CD4-positive, alpha-beta T cell treated with Interleukin-15 for 1 hour (primary cell): Measurements from ENCODE around the gene HYI.
"Not testable (repeated sequence)": the region's sequence is repeated elsewhere in the genome, so short reads cannot be mapped to it uniquely, and the experiment has no call there.

ENCODE experiments used
- DNase-seq: peaks from one replicate; pipeline ENCODE4 v3.0.0-alpha.2; 2020

Gene HYI, protein sequence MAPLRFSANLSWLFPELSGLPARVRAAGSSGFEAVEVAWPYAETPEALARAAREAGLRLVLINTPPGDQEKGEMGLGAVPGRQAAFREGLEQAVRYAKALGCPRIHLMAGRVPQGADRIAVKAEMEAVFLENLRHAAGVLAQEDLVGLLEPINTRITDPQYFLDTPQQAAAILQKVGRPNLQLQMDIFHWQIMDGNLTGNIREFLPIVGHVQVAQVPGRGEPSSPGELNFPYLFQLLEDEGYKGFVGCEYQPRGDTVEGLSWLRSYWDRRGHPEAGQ

DNA sequence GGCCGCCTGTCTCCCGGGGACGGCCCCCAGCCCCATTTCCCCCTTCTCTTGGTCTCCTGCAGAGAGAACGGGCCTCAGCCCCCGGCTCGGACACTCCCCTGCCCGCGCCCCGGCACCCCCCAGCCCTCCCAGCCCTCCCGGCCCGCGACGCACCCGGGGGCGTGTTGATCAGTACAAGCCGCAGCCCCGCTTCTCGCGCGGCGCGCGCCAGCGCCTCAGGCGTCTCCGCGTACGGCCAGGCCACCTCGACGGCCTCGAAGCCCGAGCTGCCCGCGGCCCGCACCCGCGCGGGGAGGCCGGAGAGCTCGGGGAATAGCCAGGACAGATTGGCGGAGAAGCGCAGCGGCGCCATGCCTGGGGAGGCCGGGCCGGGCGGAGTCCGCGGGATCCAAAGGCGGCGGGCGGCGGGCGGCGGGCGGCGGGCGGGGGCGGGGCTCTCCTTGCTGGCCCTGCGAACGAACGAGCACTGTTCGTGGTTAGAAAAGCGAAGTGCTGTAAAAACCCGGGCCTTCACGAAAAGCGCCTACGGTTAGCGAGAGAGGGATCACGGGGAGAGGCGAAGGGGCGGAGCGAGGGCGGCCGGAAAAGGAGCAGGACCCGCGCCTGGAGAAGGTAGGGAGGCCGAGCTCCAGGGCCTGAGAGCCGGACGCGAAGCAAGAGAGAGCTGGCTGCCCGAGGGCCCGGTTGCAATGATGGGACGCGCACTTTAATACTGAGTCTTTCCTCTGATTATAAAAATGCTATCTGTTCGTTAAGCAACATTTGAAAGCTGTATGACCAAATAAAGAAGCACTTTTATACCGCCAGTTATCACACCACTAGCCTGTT, at the start of gene HYI:
Gene HYI (minus strand): TSS at position 490 of the 828 bp plus-strand sequence. CDS start 138 bp downstream, at position 352.
- DNase-seq: peak; percentile 64

DNA sequence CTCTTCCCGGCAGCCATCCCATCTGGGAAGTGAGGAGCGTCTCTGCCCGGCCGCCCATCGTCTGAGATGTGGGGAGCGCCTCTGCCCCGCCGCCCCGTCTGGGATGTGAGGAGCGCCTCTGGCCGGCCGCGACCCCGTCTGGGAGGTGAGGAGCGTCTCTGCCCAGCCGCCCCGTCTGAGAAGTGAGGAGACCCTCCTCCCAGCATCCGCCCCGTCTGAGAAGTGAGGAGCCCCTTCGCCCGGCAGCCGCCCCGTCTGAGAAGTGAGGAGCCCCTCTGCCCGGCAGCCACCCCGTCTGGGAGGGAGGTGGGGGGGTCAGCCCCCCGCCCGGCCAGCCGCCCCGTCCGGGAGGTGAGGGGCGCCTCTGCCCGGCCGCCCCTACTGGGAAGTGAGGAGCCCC, 48.1 kb upstream of the HYI start:
- not testable (repeated sequence) for DNase-seq

DNA sequence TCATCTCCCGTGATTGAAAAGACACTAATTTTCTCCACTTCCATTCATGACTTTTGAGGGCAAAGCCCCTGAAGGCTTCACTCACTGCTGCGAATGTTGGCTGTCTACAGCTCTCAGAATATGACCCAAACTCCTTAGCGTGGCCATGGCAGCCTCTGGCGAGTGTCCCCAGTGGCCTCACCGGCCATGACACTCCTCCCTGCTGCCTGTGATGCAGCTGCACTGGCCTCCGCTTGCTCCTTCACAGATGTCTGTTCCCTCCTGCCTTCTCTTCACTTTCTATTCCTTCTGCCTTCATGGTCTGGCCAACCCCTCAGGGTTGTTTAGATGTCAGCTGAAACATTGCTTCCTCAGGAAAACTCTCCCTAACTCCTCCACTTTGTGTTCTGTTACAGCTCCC, 46.2 kb upstream of the HYI start:
- no peak for DNase-seq

DNA sequence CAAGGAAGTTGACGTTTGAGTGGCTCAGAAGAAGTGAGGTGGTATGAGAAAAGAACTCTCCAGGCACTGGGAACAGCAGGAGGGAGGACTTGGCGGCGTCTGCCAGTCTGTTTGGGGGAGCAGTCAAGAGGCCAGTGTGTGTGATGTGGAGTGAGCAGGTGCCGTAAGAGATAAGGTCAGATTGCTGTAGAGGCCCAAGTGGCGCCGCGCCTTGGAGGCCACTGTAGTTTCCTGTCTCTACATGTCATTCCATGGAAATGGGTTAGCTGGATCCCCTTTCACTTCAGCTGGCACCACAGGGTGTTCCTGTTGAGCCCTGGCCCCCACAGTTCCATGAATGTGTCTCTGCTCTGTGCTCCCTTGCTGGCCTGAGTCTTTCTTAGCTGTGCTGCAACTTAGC, 41.5 kb upstream of the HYI start:
- no peak for DNase-seq

DNA sequence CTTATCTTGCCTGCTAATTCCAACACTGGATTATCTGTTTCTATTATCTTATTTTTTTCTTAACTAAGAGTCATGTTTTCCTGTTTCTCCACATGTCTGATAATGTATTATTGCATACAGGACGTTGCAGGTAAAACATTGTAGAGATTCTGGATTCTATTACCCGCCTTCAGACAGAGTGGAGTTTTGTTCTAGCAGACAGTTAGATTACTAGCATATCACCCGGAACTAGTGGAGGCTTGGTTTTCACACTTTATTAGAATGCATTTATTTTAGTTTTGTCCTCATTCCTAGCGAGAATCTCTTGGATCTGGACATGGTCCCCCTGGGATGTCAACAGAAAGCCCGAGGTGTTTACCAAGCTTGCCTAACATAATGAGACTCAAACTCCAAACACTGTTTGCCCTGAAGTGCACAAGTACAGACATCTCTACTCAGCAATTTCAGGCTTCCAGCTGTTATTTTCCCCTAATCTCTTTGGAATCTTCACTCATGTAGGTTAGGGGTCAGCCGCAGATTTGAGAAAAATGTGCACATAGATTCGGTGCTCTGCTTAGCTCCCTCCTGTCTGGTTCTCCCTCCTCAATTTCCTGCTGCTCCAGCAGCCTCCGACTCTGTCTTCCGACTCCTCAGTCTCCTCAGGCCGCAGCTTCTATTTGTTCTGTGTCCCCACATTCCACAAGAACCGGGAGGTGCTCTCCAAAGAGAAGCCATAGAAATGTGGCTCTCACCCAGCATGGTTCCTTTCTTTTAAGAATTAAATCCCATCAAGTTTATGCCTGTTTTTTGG, 40.1 kb upstream of the HYI start:
- DNase-seq: no peak

DNA sequence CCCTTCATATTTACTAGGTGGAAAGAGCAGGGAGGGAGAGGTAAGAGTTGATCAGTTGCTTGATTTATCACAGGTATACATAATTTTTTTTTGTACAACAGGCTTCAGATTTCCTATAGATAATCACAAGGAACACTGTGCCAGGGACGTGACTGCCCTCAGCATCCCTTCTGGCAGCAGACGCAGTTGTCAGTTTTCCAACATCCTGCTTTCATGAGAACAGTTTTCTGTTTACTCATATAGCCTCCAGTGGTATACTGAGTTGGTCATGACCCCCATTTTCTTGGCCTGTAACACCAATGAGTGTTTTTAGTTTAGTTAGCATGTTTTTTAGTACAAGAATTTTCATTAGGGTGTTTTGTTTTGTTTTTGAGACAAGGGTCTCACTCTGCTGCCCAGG, 39.1 kb upstream of the HYI start:
- no peak for DNase-seq

DNA sequence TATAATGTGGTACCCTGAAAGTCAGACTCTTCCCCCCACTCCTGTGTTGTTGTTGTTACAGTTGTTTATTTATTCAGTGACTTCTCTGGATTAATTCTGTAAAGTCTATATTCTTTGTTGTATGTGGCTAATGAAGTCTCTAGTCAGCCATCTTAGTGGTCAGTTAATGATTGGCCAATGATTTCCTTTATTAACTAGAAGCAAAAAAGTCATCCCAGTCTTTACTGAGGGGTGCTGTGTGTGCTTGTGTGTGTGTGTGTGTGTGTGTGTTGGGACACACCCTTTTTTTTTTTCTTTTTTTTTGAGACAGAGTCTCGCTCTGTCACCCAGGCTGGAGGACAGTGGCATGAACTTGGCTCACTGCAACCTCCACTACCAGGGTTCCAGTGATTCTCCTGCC, 37.3 kb upstream of the HYI start:
- DNase-seq: no peak

DNA sequence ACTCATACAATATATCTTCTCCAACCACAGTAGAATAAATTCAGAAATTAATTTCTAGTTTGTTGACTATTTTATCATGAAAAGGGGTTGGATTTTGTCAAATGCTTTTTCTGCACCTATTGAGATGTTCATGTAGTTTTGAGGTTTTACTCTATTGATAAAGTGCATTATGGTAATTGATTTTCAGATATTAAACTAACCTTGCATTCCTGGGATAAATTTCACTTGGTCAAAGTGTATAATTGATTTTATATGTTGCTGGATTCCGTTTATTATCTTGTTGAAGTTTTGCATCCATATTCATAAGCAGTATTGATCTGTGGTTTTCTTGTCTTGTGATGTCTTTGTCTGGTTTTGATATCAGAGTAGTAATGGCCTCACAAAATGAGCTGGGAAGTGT, 34.4 kb upstream of the HYI start:
- DNase-seq: no peak

DNA sequence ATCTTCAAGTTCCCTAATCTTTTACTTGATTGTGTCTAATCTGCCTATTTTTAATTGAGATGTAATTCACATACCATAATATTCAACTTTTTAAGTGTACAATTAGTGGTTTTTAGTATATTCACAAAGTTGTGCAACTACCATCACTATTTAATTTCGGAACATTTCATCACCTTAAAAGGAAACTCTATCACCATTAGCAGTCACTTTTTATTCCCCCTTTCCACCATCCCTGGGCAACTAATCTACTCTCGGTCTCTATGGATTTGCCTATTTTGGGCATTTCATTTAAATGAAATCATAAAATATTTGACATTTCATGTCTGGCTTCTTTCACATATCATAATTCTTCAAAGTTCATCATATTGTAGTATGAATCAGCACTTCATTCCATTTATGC, 30.6 kb upstream of the HYI start:
- no peak for DNase-seq

DNA sequence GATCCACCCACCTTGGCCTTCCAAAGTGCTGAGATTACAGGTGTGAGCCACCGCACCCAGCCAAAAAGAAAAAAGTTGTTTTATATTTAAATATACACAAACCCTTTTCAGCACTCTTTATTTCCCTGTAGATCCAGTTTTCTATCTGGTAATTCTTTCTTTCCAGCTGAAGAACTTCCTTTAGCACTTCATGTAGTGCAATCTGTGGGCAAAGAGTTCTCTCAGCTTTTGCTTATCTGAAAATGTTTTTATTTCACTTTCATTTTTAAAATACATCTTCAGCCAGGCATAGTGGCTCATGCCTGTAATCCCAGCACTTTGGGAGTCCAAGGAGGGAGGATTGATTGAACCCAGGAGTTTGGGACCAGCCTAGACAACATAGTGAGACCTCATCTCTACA, 28.5 kb upstream of the HYI start:
- DNase-seq: no peak

DNA sequence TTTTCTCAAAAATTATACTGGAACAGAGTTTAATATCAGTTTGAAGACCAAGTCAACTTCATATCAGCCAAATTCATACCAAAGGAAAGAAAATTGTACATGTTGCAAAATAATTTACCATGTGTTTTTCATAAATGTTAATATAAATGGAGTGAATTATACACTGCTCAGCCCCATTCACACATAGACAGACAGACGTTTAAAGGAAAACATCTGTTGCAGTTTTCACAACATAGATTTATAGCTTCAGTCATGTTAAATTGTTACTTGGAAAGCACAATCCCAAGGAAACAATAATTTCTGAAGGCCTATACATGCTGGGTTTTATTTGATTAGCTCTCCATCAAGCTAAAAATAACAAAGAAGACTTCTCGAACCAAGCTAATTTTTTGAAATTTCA, 27.8 kb upstream of the HYI start:
- DNase-seq: no peak

DNA sequence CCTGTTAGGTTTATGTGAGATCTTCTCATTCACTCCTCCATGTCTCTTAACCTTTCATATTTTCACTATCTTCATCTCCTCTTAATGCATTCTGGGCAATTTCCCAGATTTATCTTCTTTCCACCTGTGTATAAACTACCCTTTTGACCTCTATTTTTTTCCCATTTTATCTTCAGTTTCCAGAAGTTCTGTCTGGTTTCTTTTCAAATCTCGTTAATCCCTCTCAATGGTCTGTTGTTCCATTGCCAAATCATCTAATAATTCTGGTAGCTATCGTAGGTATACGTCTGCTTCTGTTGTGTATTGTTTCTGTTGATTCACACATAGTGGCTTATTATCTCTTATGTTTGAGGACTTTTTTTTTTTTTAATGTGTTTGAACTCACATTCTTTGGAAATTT, 25.7 kb upstream of the HYI start:
- no peak for DNase-seq

DNA sequence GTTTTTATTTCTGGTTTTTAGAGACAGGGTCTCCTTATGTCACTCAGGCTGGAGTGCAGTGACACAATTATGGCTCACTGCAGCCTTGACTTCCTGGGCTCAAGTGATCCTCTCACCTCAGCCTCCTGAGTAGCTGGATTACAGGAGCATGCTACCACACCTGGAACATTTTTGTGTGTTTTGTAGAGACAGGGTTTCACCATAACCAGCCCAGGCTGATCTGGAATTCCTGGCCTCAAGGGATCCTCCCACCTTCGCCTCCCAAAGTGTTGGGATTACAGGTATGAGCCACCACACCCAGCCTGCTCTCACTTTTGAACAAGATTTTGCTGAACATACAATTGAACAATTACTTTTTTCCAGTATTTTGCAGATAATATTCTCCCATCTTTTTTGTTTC, 24.0 kb upstream of the HYI start:
- DNase-seq: no peak

DNA sequence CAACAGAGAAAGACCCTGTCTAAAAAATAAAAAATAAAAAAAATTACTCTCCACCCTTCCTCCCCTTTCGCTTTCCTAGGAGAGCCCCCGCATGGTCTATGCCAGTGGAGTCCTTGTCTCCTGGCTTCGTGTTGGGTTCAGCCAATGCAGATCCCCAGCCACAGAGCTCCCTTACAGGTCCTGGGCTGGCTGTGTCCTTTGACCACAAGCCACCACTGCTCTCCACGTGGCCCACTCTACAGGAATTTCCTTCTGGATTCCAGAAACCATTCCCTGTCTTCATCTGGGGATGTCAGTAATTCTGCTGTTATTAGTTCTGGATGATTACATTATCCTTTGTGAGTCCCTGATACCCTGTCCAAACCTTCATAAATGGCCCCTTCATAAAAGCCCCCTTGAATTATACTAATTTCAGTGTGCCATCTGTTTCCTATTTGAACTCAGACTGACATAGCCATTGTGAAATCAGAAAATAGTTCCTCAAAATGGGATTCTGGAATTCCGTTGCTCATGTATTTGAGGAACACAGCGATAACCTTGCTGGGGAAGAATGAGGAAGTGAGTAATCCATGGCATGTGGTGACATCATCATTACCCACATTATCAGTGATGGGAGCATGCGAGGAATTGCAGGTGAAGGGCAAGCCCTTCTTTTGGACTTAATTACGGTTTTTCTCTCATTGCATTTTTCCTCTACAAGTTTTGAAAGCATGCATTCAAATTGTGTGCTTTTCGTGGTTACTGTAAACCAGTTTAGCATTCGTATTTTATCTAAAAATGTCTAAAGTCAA, 22.1 kb upstream of the HYI start:
- not testable (repeated sequence) for DNase-seq

DNA sequence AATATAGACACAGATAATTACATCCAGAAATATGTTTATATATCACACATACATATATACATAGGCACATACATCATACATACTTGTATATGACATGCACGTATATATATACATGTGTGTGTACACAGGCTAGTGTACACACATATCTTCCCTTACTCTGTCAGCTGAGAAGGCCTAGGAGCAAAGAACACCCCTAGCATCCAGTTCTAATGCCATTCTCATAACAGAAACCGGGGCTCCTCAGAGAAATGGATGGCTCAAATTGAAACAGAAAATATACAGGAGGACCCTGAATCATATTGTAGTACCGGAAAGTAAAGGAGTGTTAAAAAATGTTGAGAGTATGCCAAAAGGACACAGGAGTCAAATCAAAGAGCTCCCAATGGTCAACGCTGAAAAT, 19.7 kb upstream of the HYI start:
- no peak for DNase-seq

DNA sequence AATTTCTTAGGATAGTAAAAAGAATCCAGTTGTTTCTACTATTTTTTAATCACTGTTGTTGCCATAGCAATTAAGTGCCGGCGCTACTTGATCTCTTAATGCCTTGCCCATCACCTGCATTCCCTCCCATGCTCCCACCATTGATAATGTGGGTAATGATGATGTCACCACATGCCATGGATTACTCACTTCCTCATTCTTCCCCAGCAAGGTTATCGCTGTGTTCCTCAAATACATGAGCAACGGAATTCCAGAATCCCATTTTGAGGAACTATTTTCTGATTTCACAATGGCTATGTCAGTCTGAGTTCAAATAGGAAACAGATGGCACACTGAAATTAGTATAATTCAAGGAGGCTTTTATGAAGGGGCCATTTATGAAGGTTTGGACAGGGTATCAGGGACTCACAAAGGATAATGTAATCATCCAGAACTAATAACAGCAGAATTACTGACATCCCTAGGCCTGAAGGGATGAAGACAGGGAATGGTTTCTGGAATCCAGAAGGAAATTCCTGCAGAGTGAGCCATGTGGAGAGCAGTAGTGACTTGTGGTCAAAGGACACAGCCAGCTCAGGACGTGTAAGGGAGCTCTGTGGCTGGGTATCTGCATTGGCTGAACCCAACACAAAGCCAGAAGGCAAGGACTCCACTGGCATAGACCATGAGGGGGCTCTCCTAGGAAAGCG, 18.9 kb upstream of the HYI start:
- DNase-seq: not testable (repeated sequence)

DNA sequence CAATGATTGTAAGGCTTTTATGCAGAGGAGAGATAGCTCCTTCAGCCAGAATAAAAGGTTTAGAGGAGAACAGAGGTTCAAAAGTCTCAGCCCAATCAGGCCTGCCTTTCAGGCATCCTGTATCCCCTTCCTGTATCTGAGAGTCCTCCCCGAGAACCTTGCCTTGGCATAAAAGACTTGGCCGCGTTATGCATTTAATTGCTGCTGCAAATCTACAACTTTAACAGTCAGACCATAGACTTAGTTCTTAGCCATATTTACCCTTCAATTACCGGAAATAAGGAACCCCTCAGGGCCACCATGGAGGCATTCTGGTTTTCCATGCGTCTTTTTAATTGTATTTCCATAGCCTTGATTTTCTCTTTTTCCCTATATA, 18.3 kb upstream of the HYI start:
- no peak for DNase-seq

DNA sequence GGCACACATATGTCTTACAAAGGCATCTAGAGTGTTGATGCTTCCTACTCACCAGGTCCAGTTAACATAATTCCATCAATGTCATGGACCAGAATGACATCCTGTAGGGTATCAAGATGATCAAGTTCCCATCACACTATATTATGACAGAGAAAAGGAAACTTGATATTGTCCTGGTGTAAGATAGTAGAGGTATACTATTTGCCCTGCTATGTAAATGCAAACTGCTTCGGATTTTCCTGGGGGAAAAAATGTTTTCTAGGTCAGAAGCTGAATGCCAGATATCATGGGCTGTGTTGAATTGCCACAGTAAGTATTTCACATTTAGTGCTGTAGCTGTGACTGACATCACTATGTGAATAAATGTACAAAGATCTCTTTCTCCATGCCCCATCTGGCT, 16.2 kb upstream of the HYI start:
- DNase-seq: no peak

DNA sequence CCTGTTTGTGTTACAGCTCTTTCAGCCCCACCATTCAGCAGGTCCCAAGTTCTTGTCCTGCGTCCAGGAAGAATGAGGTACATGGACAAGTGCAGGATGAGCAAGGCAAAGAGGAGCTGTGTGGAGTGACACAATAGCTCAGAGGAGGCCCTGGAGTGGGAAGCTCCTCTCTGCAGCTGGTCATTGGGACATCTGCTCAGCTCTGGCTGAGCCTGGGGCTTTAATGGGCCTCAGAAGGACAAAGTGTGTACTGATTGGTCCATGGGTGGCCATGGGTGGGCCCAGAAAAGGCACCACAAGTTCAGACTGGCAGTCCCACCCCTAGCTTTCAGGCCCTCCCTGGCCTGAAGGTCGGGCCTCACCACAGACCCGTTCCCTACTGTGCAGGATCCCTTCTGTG, 14.7 kb upstream of the HYI start:
- DNase-seq: no peak

DNA sequence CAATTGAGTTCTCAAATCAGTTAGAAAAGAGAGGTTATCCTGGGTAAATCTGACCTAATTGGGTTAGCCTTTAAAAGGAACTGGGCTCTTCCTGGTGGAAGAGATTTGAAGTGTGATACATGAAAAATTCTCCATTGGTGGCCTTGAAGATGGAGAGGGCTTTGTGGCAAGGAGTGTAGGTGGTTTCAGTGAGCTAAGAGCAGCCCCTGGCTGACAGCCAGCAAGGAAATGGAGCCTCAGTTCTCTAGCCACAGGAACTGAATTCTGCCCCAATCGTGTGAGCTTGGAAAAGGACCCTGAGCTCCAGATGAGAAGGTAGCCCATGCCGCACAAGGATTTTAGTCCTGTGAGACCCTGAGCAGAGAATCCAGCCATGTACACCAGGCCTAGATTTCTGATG, 12.7 kb upstream of the HYI start:
- no peak for DNase-seq

DNA sequence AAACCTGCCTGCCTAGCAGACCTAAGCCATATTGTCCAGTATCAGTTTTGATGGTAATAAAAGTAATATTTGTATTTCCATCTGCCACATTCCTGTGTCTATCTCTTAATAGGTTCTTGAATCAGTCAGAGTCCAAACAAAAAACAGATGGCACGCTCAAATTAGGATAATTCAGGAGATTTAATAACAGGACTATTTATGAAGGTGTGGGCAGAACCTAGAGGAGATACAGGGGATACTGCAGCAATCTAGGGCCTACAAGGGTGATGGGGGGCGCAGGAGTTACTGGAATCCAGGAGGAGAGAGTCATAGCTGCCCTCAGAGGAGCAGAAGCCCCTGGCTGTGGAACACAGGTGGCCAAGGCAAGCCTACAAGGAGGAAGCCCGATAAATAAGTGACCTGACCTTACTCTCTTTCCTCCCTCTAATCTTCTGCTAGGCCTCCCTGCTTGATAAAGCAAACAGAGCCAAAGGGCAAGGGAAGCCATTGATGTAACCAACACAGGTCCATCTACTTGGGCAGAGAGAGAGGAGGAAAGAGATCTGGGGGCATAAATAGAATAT, 11.9 kb upstream of the HYI start:
- no peak for DNase-seq
